ENCODE data around the gene DCXR. TPM values are rescaled to one million over a fixed set of nuclear protein-coding genes. Genes with fewer than 3 reads are reported as not detected.

The DCXR gene
- total and polyA plus RNA-seq, 2 of the 13 experiments (the other 11 are each of a cell fraction or from before 2014, with no cell fraction given) = 287 to 311 TPM

DNA sequence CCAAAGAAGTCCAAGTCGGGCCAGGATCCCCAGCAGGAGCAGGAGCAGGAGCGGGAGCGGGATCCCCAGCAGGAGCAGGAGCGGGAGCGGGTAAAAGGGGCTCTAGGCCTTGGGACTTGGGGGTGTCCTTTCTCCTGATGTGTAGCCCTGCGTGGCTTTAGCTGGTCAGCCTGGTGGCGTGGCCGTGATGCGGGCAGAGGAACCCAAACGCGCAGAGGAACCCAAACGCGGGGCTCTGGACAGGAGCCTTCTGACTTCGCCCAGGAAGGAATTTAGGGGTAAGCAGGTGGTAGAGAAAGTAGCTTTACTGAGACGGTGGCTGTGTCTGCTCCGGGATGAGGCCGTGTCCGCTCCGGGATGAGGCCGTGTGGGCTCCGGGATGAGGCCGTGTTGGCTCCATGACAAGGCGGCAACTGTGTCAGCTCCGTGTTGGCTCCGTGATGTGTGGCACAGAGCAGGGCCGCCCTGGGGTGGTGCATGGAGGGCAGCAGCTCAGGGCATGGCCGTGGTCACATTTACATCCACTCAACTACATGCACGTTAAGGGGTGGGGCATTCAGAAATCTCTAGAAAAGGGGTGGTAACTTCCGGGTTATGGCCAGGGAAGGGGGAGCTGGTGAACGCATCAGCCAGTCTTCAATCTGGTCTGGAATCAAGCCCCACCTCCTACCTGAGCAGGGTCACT, 40.6 kb downstream of the DCXR start (continued):
- peak; percentile 32; the same call in 1 of the 2 replicates for TF ChIP-seq TAF1 (CRISPR knock-in tag; IDR thresholded peaks at IDR 0.05)
- TF ChIP-seq, protein P1, sequence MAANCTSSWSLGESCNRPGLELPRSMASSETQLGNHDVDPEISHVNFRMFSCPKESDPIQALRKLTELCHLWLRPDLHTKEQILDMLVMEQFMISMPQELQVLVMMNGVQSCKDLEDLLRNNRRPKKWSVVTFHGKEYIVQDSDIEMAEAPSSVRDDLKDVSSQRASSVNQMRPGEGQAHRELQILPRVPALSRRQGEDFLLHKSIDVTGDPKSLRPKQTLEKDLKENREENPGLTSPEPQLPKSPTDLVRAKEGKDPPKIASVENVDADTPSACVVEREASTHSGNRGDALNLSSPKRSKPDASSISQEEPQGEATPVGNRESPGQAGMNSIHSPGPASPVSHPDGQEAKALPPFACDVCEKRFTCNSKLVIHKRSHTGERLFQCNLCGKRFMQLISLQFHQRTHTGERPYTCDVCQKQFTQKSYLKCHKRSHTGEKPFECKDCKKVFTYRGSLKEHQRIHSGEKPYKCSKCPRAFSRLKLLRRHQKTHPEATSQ (CRISPR knock-in tag; IDR thresholded peaks at IDR 0.05; ENCODE audit: borderline replicate concordance) = 0 out of 2 replicates have a peak, but pooled peaks have one; percentile 35
- TF ChIP-seq ZNF567 (CRISPR knock-in tag; IDR thresholded peaks at IDR 0.05; ENCODE audit: borderline replicate concordance) = 0 out of 2 replicates have a peak, but pooled peaks have one; percentile 49
- TF ChIP-seq HIC2 (CRISPR knock-in tag; IDR thresholded peaks at IDR 0.05; ENCODE audit: low read depth) = 0 out of 2 replicates have a peak, but pooled peaks have one; percentile 44
- peak; percentile 24 for TF ChIP-seq RXRA (CRISPR knock-in tag; IDR thresholded peaks at IDR 0.05)

GRCh38 chr17:81996232-81996756, 41.2 kb downstream of the DCXR start:
- CTCF ChIA-PET (ENCODE audit: low intra/inter-chr PET ratio, low total read pairs) = interaction anchor here (1.0 to 5.6 kb wide), 3 partner anchors 24 to 37 kb away, joined by 4 to 73 read pairs (median 6); partner anchors contain the start of gene NOTUM
- H3K4me3 ChIP-seq (replicated peaks in 1 of 3; ENCODE audit: insufficient read depth in 1 of 3, low read depth in 2 of 3, low read length in 3 of 3) = peak overlapping the region; percentile 38 to 80 (median 55)
- H3K4me2 ChIP-seq (ENCODE audit: low read depth, low read length) = peak overlapping the region; percentile 99
- intact Hi-C loops (cut with micrococcal nuclease; ENCODE audit: unreplicated experiment) (no loop called here), in situ Hi-C loops (cut with HindIII; ENCODE audit: extremely low pct_ligation_motif_present, low pct_unique_long_range_greater_than_20kb) (loop anchor here (5.0 kb wide), 1 partner anchor 39 kb away; no protein-coding TSS in a partner anchor)
- peak overlapping the region; percentile 96 for H3K9ac ChIP-seq (ENCODE audit: insufficient read depth, low read depth, low read length)
- peak overlapping the region; percentile 97 for H3K27ac ChIP-seq (ENCODE audit: extremely low read length, insufficient read depth, low read length)
- DNase-seq (ENCODE audit: low spot score) (no peak), ATAC-seq (no peak), FAIRE-seq (no peak)
- 53% methylated on average over 17 of the region's 28 CpGs for WGBS (ENCODE audit: low lambda C conversion rate)
- H3K79me2 ChIP-seq (ENCODE audit: insufficient read depth, low read length) = peaks cover 57% of the 10 kb centered on the region
- TSS peak; percentile 26 for BruUV-seq (replicated peaks)
- POLR2A ChIA-PET = interaction anchor here (0.6 to 16.1 kb wide), 18 partner anchors 7 to 269 kb away, joined by 3 to 470 read pairs (median 11); partner anchors contain the start of genes ASPSCR1, CENPX, DCXR and LRRC45
- H3K27me3 ChIP-seq (ENCODE audit: control insufficient read depth in 1 of 2, insufficient read depth in 2 of 2, low read length in 2 of 2) = no peaks in the 10 kb centered on the region
- no peaks in the 10 kb centered on the region for H3K9me3 ChIP-seq (ENCODE audit: low read length)
- no peak overlapping the region for H2AFZ ChIP-seq (ENCODE audit: low read length)
- no peaks in the 10 kb centered on the region for H3K36me3 ChIP-seq (replicated peaks in 1 of 2; ENCODE audit: control insufficient read depth in 1 of 2, insufficient read depth in 2 of 2, low read length in 2 of 2)
- peaks cover 99% of the 10 kb centered on the region for H3K4me1 ChIP-seq (ENCODE audit: insufficient read depth, low read length)
- no peaks in the 10 kb centered on the region for H4K20me1 ChIP-seq (ENCODE audit: insufficient read depth, low read length)
- TF ChIP-seq, protein P2, sequence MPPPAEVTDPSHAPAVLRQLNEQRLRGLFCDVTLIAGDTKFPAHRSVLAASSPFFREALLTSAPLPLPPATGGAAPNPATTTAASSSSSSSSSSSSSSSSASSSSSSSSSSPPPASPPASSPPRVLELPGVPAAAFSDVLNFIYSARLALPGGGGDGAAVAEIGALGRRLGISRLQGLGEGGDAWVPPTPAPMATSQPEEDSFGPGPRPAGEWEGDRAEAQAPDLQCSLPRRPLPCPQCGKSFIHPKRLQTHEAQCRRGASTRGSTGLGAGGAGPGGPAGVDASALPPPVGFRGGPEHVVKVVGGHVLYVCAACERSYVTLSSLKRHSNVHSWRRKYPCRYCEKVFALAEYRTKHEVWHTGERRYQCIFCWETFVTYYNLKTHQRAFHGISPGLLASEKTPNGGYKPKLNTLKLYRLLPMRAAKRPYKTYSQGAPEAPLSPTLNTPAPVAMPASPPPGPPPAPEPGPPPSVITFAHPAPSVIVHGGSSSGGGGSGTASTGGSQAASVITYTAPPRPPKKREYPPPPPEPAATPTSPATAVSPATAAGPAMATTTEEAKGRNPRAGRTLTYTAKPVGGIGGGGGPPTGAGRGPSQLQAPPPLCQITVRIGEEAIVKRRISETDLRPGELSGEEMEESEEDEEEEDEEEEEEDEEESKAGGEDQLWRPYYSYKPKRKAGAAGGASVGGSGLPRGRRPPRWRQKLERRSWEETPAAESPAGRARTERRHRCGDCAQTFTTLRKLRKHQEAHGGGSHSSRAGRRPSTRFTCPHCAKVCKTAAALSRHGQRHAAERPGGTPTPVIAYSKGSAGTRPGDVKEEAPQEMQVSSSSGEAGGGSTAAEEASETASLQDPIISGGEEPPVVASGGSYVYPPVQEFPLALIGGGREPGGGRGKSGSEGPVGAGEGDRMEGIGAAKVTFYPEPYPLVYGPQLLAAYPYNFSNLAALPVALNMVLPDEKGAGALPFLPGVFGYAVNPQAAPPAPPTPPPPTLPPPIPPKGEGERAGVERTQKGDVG (CRISPR knock-in tag; IDR thresholded peaks at IDR 0.05; ENCODE audit: borderline replicate concordance) = 0 out of 2 replicates have a peak, but pooled peaks have one; percentile 13
- TF ChIP-seq ZBTB42 (CRISPR knock-in tag; IDR thresholded peaks at IDR 0.05) (no peak), HOXA3 (CRISPR knock-in tag; IDR thresholded peaks at IDR 0.05) (no peak), ZNF20 (CRISPR knock-in tag; IDR thresholded peaks at IDR 0.05) (0 out of 2 replicates have a peak, but pooled peaks have one; percentile 56), NFRKB (IDR thresholded peaks at IDR 0.05) (no peak), HOXD1 (CRISPR knock-in tag; IDR thresholded peaks at IDR 0.05) (no peak), ZKSCAN5 (CRISPR knock-in tag; IDR thresholded peaks at IDR 0.05) (no peak)
- TF ChIP-seq, protein P3, sequence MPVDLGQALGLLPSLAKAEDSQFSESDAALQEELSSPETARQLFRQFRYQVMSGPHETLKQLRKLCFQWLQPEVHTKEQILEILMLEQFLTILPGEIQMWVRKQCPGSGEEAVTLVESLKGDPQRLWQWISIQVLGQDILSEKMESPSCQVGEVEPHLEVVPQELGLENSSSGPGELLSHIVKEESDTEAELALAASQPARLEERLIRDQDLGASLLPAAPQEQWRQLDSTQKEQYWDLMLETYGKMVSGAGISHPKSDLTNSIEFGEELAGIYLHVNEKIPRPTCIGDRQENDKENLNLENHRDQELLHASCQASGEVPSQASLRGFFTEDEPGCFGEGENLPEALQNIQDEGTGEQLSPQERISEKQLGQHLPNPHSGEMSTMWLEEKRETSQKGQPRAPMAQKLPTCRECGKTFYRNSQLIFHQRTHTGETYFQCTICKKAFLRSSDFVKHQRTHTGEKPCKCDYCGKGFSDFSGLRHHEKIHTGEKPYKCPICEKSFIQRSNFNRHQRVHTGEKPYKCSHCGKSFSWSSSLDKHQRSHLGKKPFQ (CRISPR knock-in tag; IDR thresholded peaks at IDR 0.05; ENCODE audit: insufficient replicate concordance) = peak; percentile 35
